Calu3 (cell line): Measurements from ENCODE around the gene PLXNB2. TPM values are rescaled to one million over a fixed set of nuclear protein-coding genes. Genes with fewer than 3 reads are reported as not detected.

ENCODE experiments used
- BruUV-seq: library from RNA; stranded (reverse); fragments of 400-500 nt; replicated peaks from 2 replicates; lab custom pipeline; 2021; lab: Mats Ljungman, UMichigan
- CTCF ChIA-PET: fragments of 300-600 bp; sonication (Branson Sonifier 250); formaldehyde crosslinking; loops from one replicate; lab custom pipeline; 2022; ENCODE audit warnings: antibody characterized with exemption; lab: Charles Lee
- DNase-seq: peaks from one replicate; pipeline ENCODE4 v3.0.0; 2022
- H3K27ac Mint-ChIP-seq: one replicate; pipeline ENCODE4 v1.8.0; 2022; ENCODE audit warnings: mixed read lengths; ENCODE audit not compliant: unreplicated experiment
- H3K27me3 Mint-ChIP-seq: one replicate; pipeline ENCODE4 v1.8.0; 2022; ENCODE audit warnings: mixed read lengths; ENCODE audit not compliant: unreplicated experiment
- H3K36me3 Mint-ChIP-seq: one replicate; pipeline ENCODE4 v1.8.0; 2022; ENCODE audit warnings: mild to moderate bottlenecking, moderate library complexity, mixed read lengths; ENCODE audit not compliant: insufficient read depth, unreplicated experiment
- H3K4me1 Mint-ChIP-seq: one replicate; pipeline ENCODE4 v1.8.0; 2022; ENCODE audit warnings: mild to moderate bottlenecking, low read depth, mixed read lengths; ENCODE audit not compliant: unreplicated experiment
- H3K4me3 Mint-ChIP-seq: one replicate; pipeline ENCODE4 v1.8.0; 2022; ENCODE audit warnings: mild to moderate bottlenecking, low read depth, moderate library complexity, mixed read lengths; ENCODE audit not compliant: unreplicated experiment
- H3K9me3 Mint-ChIP-seq: one replicate; pipeline ENCODE4 v1.8.0; 2022; ENCODE audit warnings: low read depth, mixed read lengths; ENCODE audit not compliant: unreplicated experiment
- CTCF ChIP-seq: fragments of 200-600 bp; IDR thresholded peaks from one replicate; pipeline ENCODE4 v1.8.0; 2022; ENCODE audit warnings: antibody characterized with exemption; ENCODE audit not compliant: unreplicated experiment
- intact Hi-C: fragments of 100-400 bp; cut with micrococcal nuclease; formaldehyde crosslinking; loops from one replicate; pipeline ENCODE4 v1.10.0; 2022; ENCODE audit not compliant: unreplicated experiment
- total RNA-seq: library from RNA; stranded (reverse); gene quantifications from 2 replicates; pipeline ENCODE4 v1.2.3, GENCODE V29; 2022

PLXNB2 gene
- total RNA-seq, 1 experiment from 2014 or later: 298 TPM

- no TSS peak for BruUV-seq
- intact Hi-C loops: no loop called here
- no peaks in the 10 kb centered on the region for H3K27me3 Mint-ChIP-seq
These were observed 4.3 kb upstream of the PLXNB2 start for GRCh38 chr22:50311606-50312351.

GRCh38 chr22:50310949-50311444 lies 3.6 kb upstream of the PLXNB2 start:
- no peak overlapping the region for H3K4me3 Mint-ChIP-seq
- H3K9me3 Mint-ChIP-seq: no peaks in the 10 kb centered on the region
- no peak overlapping the region for H3K27ac Mint-ChIP-seq
- intact Hi-C loops: no loop called here
- CTCF ChIA-PET: no interaction called here
- no peak for DNase-seq
- peaks cover 42% of the 10 kb centered on the region for H3K36me3 Mint-ChIP-seq
- no peaks in the 10 kb centered on the region for H3K27me3 Mint-ChIP-seq
- TF ChIP-seq CTCF: no peak
- peaks cover 1% of the 10 kb centered on the region for H3K4me1 Mint-ChIP-seq
- BruUV-seq: no TSS peak

More at GRCh38 chr22:50311606-50312351, 4.3 kb upstream of the PLXNB2 start:
- Mint-ChIP-seq H3K4me1 (no peaks in the 10 kb centered on the region), H3K27ac (no peak overlapping the region), H3K36me3 (peaks cover 34% of the 10 kb centered on the region), H3K9me3 (no peaks in the 10 kb centered on the region), H3K4me3 (no peak overlapping the region)
- TF ChIP-seq CTCF: no peak
- CTCF ChIA-PET: interaction anchor here (0.6 kb wide), 1 partner anchor 35 kb away, joined by 3 read pairs; no protein-coding TSS in a partner anchor
- no peak for DNase-seq

GRCh38 chr22:50310031-50310722 lies 2.7 kb upstream of the PLXNB2 start:
- no peak for TF ChIP-seq CTCF
- no TSS peak for BruUV-seq
- no peak overlapping the region for H3K4me3 Mint-ChIP-seq
- no peak for DNase-seq
- H3K27ac Mint-ChIP-seq: no peak overlapping the region
- peaks cover 50% of the 10 kb centered on the region for H3K36me3 Mint-ChIP-seq
- CTCF ChIA-PET: no interaction called here
- H3K4me1 Mint-ChIP-seq: peaks cover 9% of the 10 kb centered on the region
- no peaks in the 10 kb centered on the region for H3K9me3 Mint-ChIP-seq
- intact Hi-C loops: no loop called here
- H3K27me3 Mint-ChIP-seq: no peaks in the 10 kb centered on the region

GRCh38 chr22:50309601-50309991 lies 2.1 kb upstream of the PLXNB2 start:
- TF ChIP-seq CTCF: no peak
- Mint-ChIP-seq H3K4me3 (no peak overlapping the region), H3K27me3 (no peaks in the 10 kb centered on the region), H3K36me3 (peaks cover 56% of the 10 kb centered on the region), H3K9me3 (no peaks in the 10 kb centered on the region), H3K27ac (no peak overlapping the region), H3K4me1 (peaks cover 15% of the 10 kb centered on the region)
- intact Hi-C loops: no loop called here
- DNase-seq: no peak
- CTCF ChIA-PET: no interaction called here
- BruUV-seq: no TSS peak
